ENCODE data around the gene PTPN14. TPM values are rescaled to one million over a fixed set of nuclear protein-coding genes. Genes with fewer than 3 reads are reported as not detected.

PTPN14 gene
- total and polyA plus RNA-seq, 2 experiments from 2014 or later, result 18.7 to 70.2 TPM

DNA sequence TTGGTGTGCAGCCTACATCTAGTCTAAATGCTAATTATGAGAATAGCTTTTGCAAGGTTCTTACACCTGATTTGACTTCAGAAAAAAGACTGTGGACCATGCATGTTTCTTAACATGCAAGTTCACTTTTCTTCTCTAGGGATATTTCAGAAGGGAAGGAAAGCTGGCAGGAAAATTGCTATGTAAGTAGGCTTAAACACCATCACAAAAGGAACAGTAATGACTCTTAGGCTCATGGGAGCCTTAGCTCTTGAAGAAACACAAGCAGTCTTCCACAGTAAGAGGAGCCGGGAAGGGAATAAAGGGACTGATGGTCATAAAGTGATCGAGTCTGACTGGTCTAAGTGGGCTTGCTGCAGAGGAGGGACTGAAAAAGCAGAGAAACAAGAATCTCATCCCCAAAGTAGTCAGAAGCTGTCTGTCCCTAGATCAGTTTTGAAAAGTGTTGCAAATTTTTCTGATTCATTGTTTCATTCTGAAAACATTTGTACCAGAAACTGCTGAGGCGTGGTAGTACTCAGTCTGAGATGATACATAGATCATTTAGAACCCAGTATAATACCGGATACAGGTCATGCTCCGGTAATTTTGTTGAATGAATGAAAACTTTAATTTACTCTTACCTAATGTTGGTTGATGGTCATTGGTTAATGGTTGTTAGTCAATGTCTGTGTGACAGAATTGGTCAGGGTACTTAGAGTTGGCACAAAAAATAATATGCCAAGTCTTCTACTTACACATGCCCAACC, 229.5 kb downstream of the PTPN14 start:
- H3K4me1 Mint-ChIP-seq, result peaks cover 31% of the 10 kb centered on the region
- no peak overlapping the region for H2AFZ ChIP-seq
- H3K79me2 ChIP-seq (replicated peaks; ENCODE audit: insufficient read depth), result no peaks in the 10 kb centered on the region
- no peaks in the 10 kb centered on the region for H3F3A ChIP-seq (replicated peaks; ENCODE audit: low read depth)
- no peaks in the 10 kb centered on the region for H4K20me1 ChIP-seq (replicated peaks; ENCODE audit: insufficient read depth)
- no peak overlapping the region for H3K4me3 ChIP-seq
- no peaks in the 10 kb centered on the region for H3K9me2 ChIP-seq (ENCODE audit: insufficient read depth)
- no peaks in the 10 kb centered on the region for H3K36me3 Mint-ChIP-seq (ENCODE audit: low read depth)
- no peaks in the 10 kb centered on the region for H3K9me3 Mint-ChIP-seq
- H3K27ac Mint-ChIP-seq, result no peak overlapping the region
- peaks cover 19% of the 10 kb centered on the region for H3K4me1 ChIP-seq (ENCODE audit: insufficient read depth)
- H3K27ac ChIP-seq (ENCODE audit: low read depth), result no peak overlapping the region
- peaks cover 31% of the 10 kb centered on the region for H3K27me3 Mint-ChIP-seq (ENCODE audit: insufficient read depth, low read depth, poor library complexity)
- no peak overlapping the region for H3K4me2 ChIP-seq
- H3K27me3 ChIP-seq (ENCODE audit: insufficient read depth), result peaks cover 23% of the 10 kb centered on the region
- no peak for DNase-seq (ENCODE audit: low spot score)
- H3K4me3 Mint-ChIP-seq, result no peak overlapping the region
- H3K36me3 ChIP-seq (ENCODE audit: insufficient read depth), result no peaks in the 10 kb centered on the region
- TF ChIP-seq ZNF114 (CRISPR knock-in tag; IDR thresholded peaks at IDR 0.05) (no peak), EZH2phosphoT487 (IDR thresholded peaks at IDR 0.05; ENCODE audit: unreplicated experiment) (no peak), STAT1 (IDR thresholded peaks at IDR 0.05; ENCODE audit: unreplicated experiment) (no peak), EZH2 (IDR thresholded peaks at IDR 0.05; ENCODE audit: low read depth, unreplicated experiment) (no peak), JUNB (IDR thresholded peaks at IDR 0.05; ENCODE audit: unreplicated experiment) (no peak), ZNF331 (CRISPR knock-in tag; IDR thresholded peaks at IDR 0.05; ENCODE audit: low read depth) (no peak), POLR2AphosphoS5 (IDR thresholded peaks at IDR 0.05; ENCODE audit: low read depth) (no peak), NANOG (IDR thresholded peaks at IDR 0.05; ENCODE audit: borderline replicate concordance) (no peak), CREB1 (CRISPR knock-in tag; IDR thresholded peaks at IDR 0.05; ENCODE audit: low read depth) (no peak)
- TF ChIP-seq, protein P1, sequence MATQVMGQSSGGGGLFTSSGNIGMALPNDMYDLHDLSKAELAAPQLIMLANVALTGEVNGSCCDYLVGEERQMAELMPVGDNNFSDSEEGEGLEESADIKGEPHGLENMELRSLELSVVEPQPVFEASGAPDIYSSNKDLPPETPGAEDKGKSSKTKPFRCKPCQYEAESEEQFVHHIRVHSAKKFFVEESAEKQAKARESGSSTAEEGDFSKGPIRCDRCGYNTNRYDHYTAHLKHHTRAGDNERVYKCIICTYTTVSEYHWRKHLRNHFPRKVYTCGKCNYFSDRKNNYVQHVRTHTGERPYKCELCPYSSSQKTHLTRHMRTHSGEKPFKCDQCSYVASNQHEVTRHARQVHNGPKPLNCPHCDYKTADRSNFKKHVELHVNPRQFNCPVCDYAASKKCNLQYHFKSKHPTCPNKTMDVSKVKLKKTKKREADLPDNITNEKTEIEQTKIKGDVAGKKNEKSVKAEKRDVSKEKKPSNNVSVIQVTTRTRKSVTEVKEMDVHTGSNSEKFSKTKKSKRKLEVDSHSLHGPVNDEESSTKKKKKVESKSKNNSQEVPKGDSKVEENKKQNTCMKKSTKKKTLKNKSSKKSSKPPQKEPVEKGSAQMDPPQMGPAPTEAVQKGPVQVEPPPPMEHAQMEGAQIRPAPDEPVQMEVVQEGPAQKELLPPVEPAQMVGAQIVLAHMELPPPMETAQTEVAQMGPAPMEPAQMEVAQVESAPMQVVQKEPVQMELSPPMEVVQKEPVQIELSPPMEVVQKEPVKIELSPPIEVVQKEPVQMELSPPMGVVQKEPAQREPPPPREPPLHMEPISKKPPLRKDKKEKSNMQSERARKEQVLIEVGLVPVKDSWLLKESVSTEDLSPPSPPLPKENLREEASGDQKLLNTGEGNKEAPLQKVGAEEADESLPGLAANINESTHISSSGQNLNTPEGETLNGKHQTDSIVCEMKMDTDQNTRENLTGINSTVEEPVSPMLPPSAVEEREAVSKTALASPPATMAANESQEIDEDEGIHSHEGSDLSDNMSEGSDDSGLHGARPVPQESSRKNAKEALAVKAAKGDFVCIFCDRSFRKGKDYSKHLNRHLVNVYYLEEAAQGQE (IDR thresholded peaks at IDR 0.05; ENCODE audit: unreplicated experiment), result no peak
- TF ChIP-seq, protein P2, sequence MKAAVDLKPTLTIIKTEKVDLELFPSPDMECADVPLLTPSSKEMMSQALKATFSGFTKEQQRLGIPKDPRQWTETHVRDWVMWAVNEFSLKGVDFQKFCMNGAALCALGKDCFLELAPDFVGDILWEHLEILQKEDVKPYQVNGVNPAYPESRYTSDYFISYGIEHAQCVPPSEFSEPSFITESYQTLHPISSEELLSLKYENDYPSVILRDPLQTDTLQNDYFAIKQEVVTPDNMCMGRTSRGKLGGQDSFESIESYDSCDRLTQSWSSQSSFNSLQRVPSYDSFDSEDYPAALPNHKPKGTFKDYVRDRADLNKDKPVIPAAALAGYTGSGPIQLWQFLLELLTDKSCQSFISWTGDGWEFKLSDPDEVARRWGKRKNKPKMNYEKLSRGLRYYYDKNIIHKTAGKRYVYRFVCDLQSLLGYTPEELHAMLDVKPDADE (IDR thresholded peaks at IDR 0.05), result no peak
- TF ChIP-seq, protein P3, sequence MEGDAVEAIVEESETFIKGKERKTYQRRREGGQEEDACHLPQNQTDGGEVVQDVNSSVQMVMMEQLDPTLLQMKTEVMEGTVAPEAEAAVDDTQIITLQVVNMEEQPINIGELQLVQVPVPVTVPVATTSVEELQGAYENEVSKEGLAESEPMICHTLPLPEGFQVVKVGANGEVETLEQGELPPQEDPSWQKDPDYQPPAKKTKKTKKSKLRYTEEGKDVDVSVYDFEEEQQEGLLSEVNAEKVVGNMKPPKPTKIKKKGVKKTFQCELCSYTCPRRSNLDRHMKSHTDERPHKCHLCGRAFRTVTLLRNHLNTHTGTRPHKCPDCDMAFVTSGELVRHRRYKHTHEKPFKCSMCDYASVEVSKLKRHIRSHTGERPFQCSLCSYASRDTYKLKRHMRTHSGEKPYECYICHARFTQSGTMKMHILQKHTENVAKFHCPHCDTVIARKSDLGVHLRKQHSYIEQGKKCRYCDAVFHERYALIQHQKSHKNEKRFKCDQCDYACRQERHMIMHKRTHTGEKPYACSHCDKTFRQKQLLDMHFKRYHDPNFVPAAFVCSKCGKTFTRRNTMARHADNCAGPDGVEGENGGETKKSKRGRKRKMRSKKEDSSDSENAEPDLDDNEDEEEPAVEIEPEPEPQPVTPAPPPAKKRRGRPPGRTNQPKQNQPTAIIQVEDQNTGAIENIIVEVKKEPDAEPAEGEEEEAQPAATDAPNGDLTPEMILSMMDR (conservative IDR thresholded peaks at IDR 0.05; ENCODE audit: low read depth in 2 of 2), result no peak
- TF ChIP-seq, protein P4, sequence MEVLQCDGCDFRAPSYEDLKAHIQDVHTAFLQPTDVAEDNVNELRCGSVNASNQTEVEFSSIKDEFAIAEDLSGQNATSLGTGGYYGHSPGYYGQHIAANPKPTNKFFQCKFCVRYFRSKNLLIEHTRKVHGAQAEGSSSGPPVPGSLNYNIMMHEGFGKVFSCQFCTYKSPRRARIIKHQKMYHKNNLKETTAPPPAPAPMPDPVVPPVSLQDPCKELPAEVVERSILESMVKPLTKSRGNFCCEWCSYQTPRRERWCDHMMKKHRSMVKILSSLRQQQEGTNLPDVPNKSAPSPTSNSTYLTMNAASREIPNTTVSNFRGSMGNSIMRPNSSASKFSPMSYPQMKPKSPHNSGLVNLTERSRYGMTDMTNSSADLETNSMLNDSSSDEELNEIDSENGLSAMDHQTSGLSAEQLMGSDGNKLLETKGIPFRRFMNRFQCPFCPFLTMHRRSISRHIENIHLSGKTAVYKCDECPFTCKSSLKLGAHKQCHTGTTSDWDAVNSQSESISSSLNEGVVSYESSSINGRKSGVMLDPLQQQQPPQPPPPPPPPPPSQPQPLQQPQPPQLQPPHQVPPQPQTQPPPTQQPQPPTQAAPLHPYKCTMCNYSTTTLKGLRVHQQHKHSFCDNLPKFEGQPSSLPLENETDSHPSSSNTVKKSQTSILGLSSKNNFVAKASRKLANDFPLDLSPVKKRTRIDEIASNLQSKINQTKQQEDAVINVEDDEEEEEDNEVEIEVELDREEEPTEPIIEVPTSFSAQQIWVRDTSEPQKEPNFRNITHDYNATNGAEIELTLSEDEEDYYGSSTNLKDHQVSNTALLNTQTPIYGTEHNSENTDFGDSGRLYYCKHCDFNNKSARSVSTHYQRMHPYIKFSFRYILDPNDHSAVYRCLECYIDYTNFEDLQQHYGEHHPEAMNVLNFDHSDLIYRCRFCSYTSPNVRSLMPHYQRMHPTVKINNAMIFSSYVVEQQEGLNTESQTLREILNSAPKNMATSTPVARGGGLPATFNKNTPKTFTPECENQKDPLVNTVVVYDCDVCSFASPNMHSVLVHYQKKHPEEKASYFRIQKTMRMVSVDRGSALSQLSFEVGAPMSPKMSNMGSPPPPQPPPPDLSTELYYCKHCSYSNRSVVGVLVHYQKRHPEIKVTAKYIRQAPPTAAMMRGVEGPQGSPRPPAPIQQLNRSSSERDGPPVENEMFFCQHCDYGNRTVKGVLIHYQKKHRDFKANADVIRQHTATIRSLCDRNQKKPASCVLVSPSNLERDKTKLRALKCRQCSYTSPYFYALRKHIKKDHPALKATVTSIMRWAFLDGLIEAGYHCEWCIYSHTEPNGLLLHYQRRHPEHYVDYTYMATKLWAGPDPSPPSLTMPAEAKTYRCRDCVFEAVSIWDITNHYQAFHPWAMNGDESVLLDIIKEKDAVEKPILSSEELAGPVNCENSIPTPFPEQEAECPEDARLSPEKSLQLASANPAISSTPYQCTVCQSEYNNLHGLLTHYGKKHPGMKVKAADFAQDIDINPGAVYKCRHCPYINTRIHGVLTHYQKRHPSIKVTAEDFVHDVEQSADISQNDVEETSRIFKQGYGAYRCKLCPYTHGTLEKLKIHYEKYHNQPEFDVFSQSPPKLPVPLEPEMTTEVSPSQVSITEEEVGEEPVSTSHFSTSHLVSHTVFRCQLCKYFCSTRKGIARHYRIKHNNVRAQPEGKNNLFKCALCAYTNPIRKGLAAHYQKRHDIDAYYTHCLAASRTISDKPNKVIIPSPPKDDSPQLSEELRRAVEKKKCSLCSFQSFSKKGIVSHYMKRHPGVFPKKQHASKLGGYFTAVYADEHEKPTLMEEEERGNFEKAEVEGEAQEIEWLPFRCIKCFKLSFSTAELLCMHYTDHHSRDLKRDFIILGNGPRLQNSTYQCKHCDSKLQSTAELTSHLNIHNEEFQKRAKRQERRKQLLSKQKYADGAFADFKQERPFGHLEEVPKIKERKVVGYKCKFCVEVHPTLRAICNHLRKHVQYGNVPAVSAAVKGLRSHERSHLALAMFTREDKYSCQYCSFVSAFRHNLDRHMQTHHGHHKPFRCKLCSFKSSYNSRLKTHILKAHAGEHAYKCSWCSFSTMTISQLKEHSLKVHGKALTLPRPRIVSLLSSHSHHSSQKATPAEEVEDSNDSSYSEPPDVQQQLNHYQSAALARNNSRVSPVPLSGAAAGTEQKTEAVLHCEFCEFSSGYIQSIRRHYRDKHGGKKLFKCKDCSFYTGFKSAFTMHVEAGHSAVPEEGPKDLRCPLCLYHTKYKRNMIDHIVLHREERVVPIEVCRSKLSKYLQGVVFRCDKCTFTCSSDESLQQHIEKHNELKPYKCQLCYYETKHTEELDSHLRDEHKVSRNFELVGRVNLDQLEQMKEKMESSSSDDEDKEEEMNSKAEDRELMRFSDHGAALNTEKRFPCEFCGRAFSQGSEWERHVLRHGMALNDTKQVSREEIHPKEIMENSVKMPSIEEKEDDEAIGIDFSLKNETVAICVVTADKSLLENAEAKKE (CRISPR knock-in tag; IDR thresholded peaks at IDR 0.05), result no peak
- no peak for ATAC-seq

Data from GM23338 (cell line).